HG02610 (cell line): ENCODE results near the gene EYA3.
"Not testable (repeated sequence)": the region's sequence is repeated elsewhere in the genome, so short reads cannot be mapped to it uniquely, and the experiment has no call there.

Source experiments
- ATAC-seq: cut with Tn5 transposase; IDR thresholded peaks from one replicate; pipeline ENCODE4 v1.9.1; 2021; ENCODE audit warnings: mild to moderate bottlenecking, moderate library complexity; ENCODE audit not compliant: unreplicated experiment

Gene EYA3

GRCh38 chr1:28028873-28029654 lies 59.3 kb downstream of the EYA3 start:
- ATAC-seq = no peak

GRCh38 chr1:28027660-28028059 lies 60.8 kb downstream of the EYA3 start:
- ATAC-seq = no peak

- no peak for ATAC-seq
These were observed 61.2 kb downstream of the EYA3 start for GRCh38 chr1:28027238-28027637.

GRCh38 chr1:28026329-28026728 lies 62.1 kb downstream of the EYA3 start:
- ATAC-seq = no peak

GRCh38 chr1:28021064-28021463 lies 67.3 kb downstream of the EYA3 start:
- ATAC-seq = no peak

GRCh38 chr1:28010969-28011368 lies 77.4 kb downstream of the EYA3 start:
- no peak for ATAC-seq

- not testable (repeated sequence) for ATAC-seq
These were observed 85.3 kb downstream of the EYA3 start for GRCh38 chr1:28003117-28003516.

- ATAC-seq = no peak
These were observed 85.8 kb downstream of the EYA3 start for GRCh38 chr1:28002600-28002999.

GRCh38 chr1:27999055-27999454 lies 89.4 kb downstream of the EYA3 start:
- ATAC-seq = no peak

GRCh38 chr1:27994526-27994925 lies 93.9 kb downstream of the EYA3 start:
- not testable (repeated sequence) for ATAC-seq

GRCh38 chr1:27994060-27994459 lies 94.3 kb downstream of the EYA3 start:
- ATAC-seq = no peak

- no peak for ATAC-seq
These were observed 95.2 kb downstream of the EYA3 start for GRCh38 chr1:27993241-27993640.

GRCh38 chr1:27992276-27992675 lies 96.1 kb downstream of the EYA3 start:
- ATAC-seq = no peak

GRCh38 chr1:27990920-27991537 lies 97.4 kb downstream of the EYA3 start:
- no peak for ATAC-seq

GRCh38 chr1:27981145-27981544 lies 107.3 kb downstream of the EYA3 start:
- ATAC-seq = no peak

GRCh38 chr1:27980216-27980845 lies 108.1 kb downstream of the EYA3 start:
- ATAC-seq = no peak

GRCh38 chr1:27979859-27980201 lies 108.6 kb downstream of the EYA3 start:
- no peak for ATAC-seq

GRCh38 chr1:27979151-27979858 lies 109.1 kb downstream of the EYA3 start:
- ATAC-seq = no peak

- no peak for ATAC-seq
These were observed 114.0 kb downstream of the EYA3 start for GRCh38 chr1:27974417-27974781.

- ATAC-seq = no peak
These were observed 114.5 kb downstream of the EYA3 start for GRCh38 chr1:27973771-27974416.

- no peak for ATAC-seq
These were observed 116.3 kb downstream of the EYA3 start for GRCh38 chr1:27972141-27972540.
